Stimulated activated CD8-positive, alpha-beta memory T cell treated with anti-CD3 and anti-CD28 coated beads, Interleukin-7, amount 100 ng/mL, for 4 hours (primary cell): Measurements from ENCODE around the gene GNAO1.
A peak's percentile ranks its signal among the peaks of the same experiment; 100 is the strongest.

Experiments
- DNase-seq, 2 donors: peaks; one replicate each; pipeline ENCODE4 v3.0.0-alpha.2; 2020; ENCODE audit warnings: low read depth in 2 of 2

Gene GNAO1

GRCh38 chr16:56311208-56312027 is 120.1 kb downstream of the GNAO1 start:
- DNase-seq = no peak

GRCh38 chr16:56312028-56312300 is 120.7 kb downstream of the GNAO1 start:
- DNase-seq = no peak

GRCh38 chr16:56312556-56312955 is 121.3 kb downstream of the GNAO1 start:
- DNase-seq = no peak

- DNase-seq = no peak
Observed at GRCh38 chr16:56314244-56314850, 123.1 kb downstream of the GNAO1 start.

GRCh38 chr16:56315955-56316354 is 124.7 kb downstream of the GNAO1 start:
- no peak for DNase-seq

- DNase-seq = no peak
Observed at GRCh38 chr16:56316545-56316944, 125.3 kb downstream of the GNAO1 start.

GRCh38 chr16:56317998-56318826 is 126.9 kb downstream of the GNAO1 start:
- peak; percentile 49 for DNase-seq

- DNase-seq = no peak
Observed at GRCh38 chr16:56318827-56319140, 127.5 kb downstream of the GNAO1 start.

- no peak for DNase-seq
Observed at GRCh38 chr16:56319376-56319775, 128.1 kb downstream of the GNAO1 start.

- DNase-seq = no peak
Observed at GRCh38 chr16:56320056-56320455, 128.8 kb downstream of the GNAO1 start.

- DNase-seq = no peak
Observed at GRCh38 chr16:56320811-56321558, 129.7 kb downstream of the GNAO1 start.

GRCh38 chr16:56321571-56321970 is 130.3 kb downstream of the GNAO1 start:
- DNase-seq = no peak

GRCh38 chr16:56324406-56324805 is 133.1 kb downstream of the GNAO1 start:
- DNase-seq = no peak

GRCh38 chr16:56325956-56326355 is 134.7 kb downstream of the GNAO1 start:
- no peak for DNase-seq

GRCh38 chr16:56327071-56327928 is 136.0 kb downstream of the GNAO1 start:
- no peak for DNase-seq

- no peak for DNase-seq
Observed at GRCh38 chr16:56327929-56328258, 136.6 kb downstream of the GNAO1 start.

- no peak for DNase-seq
Observed at GRCh38 chr16:56328276-56329022, 137.2 kb downstream of the GNAO1 start.

GRCh38 chr16:56329887-56330286 is 138.6 kb downstream of the GNAO1 start:
- no peak for DNase-seq

GRCh38 chr16:56330476-56330875 is 139.2 kb downstream of the GNAO1 start:
- DNase-seq = no peak

- no peak for DNase-seq
Observed at GRCh38 chr16:56331399-56331798, 140.1 kb downstream of the GNAO1 start.

- DNase-seq = no peak
Observed at GRCh38 chr16:56331915-56332314, 140.6 kb downstream of the GNAO1 start.
